ENCODE measurements around the gene C19orf47.
"Not testable (repeated sequence)": the region's sequence is repeated elsewhere in the genome, so short reads cannot be mapped to it uniquely, and the experiment has no call there.

C19orf47 gene

DNA sequence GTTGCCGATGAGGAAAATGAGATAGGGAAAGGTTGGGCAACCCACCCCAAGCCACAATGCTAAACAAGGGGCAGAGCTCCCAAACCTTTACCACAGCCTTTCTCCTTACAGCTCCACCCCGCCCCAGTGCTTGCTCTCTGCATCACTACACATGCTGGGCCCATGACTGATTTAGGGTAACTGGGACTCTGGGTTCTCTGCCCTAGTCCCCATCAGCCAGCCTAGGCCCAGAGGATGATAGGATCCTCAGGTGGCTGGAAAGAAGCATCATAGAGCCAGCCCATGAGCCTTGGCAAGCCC lies 11.6 kb downstream of the C19orf47 start:
- no peak for DNase-seq (ENCODE audit: low read depth)
- TF ChIP-seq, protein P1, sequence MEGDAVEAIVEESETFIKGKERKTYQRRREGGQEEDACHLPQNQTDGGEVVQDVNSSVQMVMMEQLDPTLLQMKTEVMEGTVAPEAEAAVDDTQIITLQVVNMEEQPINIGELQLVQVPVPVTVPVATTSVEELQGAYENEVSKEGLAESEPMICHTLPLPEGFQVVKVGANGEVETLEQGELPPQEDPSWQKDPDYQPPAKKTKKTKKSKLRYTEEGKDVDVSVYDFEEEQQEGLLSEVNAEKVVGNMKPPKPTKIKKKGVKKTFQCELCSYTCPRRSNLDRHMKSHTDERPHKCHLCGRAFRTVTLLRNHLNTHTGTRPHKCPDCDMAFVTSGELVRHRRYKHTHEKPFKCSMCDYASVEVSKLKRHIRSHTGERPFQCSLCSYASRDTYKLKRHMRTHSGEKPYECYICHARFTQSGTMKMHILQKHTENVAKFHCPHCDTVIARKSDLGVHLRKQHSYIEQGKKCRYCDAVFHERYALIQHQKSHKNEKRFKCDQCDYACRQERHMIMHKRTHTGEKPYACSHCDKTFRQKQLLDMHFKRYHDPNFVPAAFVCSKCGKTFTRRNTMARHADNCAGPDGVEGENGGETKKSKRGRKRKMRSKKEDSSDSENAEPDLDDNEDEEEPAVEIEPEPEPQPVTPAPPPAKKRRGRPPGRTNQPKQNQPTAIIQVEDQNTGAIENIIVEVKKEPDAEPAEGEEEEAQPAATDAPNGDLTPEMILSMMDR (conservative IDR thresholded peaks at IDR 0.05; ENCODE audit: low read length), result no peak
- H3K4me3 ChIP-seq (ENCODE audit: low read length), result no peak overlapping the region

DNA sequence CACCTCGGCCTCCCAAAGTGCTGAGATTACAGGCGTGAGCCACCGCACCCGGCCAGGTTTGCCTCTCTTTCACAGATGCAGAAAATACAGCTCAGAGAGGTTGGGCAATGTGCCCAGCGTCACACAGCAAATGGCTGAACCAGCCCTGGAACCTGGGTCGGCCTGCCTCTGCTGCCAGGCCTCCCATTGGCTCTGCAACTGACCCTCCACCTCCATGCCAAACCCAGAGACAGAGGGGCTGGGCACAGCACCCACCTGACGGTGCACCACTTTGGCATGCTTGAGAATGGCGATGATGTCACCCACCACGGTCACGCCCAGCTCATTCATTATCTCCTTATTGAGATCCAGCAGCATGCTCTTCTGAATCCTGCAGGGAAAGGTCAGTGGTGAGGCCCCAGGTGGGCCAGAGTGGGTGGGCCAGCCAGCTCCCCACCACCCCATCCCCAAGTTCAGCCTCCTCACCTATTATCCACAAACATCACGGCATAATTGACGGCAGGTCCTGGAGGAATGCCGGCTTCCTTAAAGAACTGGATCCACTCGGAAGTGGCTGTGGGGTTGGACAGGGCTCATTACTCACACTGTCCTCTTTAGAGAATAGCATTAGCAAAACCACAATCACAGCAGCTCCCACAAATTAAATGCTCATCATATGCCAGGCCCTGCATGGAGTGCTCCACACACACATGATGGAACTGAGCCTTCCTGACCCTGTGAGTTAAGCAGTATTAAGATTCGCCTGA lies 12.2 kb downstream of the C19orf47 start:
- TF ChIP-seq, protein P1 (conservative IDR thresholded peaks at IDR 0.05; ENCODE audit: low read length), result no peak

GRCh38 chr19:40335101-40335500 lies 13.1 kb downstream of the C19orf47 start:
- TF ChIP-seq, protein P1 (conservative IDR thresholded peaks at IDR 0.05; ENCODE audit: low read length), result no peak
- DNase-seq (ENCODE audit: low read depth), result no peak
- no peak overlapping the region for H3K4me3 ChIP-seq (ENCODE audit: low read length)

More for the DNA sequence above, 12.2 kb downstream of the C19orf47 start:
- no peak overlapping the region for H3K4me3 ChIP-seq (ENCODE audit: low read length)
- DNase-seq (ENCODE audit: low read depth), result no peak

DNA sequence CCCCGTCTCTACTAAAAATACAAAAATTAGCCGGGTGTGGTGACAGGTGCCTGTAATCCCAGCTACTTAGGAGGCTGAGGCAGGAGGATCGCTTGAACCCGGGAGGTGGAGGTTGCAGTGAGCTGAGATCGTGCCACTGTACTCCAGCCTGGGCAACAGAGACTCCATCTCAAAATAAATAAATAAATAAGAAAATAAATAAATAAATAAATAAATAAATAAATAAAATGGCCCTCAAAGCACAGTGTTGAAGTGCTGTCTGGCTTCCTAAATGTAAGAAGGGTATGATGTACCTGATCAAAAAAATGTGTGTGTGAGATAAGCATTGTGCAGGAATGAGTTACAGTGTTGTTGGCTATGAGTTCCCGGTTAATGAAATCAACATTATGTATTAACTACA lies 15.1 kb downstream of the C19orf47 start:
- H3K4me3 ChIP-seq (ENCODE audit: low read length); DNase-seq (ENCODE audit: low read depth): not testable (repeated sequence)

GRCh38 chr19:40332669-40333068 lies 15.5 kb downstream of the C19orf47 start:
- TF ChIP-seq, protein P1 (conservative IDR thresholded peaks at IDR 0.05; ENCODE audit: low read length), result no peak
- no peak overlapping the region for H3K4me3 ChIP-seq (ENCODE audit: low read length)
- DNase-seq (ENCODE audit: low read depth), result no peak

GRCh38 chr19:40331052-40331451 lies 17.1 kb downstream of the C19orf47 start:
- TF ChIP-seq, protein P1 (conservative IDR thresholded peaks at IDR 0.05; ENCODE audit: low read length), result no peak
- no peak for DNase-seq (ENCODE audit: low read depth)
- no peak overlapping the region for H3K4me3 ChIP-seq (ENCODE audit: low read length)

GRCh38 chr19:40326201-40326600 lies 22.0 kb downstream of the C19orf47 start:
- TF ChIP-seq, protein P1 (conservative IDR thresholded peaks at IDR 0.05; ENCODE audit: low read length), result no peak
- no peak for DNase-seq (ENCODE audit: low read depth)
- no peak overlapping the region for H3K4me3 ChIP-seq (ENCODE audit: low read length)
